GM21447 (cell line): ENCODE results near the gene PRKCE.

ENCODE experiments used
- ATAC-seq: cut with Tn5 transposase; IDR thresholded peaks from one replicate; pipeline ENCODE4 v1.9.1; 2021; ENCODE audit not compliant: unreplicated experiment

PRKCE gene

DNA sequence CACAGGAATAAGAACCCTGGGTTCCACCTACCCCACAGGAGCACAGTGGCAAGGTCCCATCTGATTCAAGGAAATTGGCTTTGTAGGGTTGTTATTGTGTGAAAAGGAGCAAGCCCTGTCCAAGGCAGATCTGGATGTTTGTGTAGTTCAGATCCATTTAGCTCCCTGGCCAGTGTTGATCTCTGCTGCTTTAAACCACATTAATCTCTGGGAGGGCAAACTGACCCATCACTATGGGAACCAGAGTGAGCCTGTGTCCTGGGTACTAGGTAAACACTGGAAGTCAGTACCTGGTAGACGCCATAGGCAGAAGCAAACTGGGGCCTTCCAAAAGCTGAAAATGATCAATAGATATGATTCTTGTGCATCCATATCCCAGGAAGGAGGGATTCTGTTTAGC, 374.2 kb downstream of the PRKCE start:
- no peak for ATAC-seq

DNA sequence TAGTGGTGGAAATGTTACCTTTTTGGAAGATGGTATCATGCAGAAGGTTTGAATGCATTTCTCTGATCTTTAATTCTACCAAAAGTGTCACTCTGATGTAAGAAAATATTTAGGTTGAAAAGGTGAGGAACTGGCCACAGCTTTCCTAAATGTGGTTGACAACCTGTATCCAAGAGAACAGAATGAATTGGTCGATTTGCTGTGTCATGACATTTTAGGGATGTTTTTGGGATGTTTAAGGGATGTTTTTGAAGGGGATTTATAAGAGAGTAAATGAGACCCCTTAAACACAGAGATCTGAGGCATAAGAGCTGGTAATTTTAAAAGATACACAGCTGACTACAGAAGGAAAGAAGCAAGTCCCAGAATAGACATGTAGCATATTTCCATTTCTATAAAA, 375.0 kb downstream of the PRKCE start:
- ATAC-seq, result no peak

GRCh38 chr2:46029332-46029811, 377.9 kb downstream of the PRKCE start:
- ATAC-seq, result no peak

DNA sequence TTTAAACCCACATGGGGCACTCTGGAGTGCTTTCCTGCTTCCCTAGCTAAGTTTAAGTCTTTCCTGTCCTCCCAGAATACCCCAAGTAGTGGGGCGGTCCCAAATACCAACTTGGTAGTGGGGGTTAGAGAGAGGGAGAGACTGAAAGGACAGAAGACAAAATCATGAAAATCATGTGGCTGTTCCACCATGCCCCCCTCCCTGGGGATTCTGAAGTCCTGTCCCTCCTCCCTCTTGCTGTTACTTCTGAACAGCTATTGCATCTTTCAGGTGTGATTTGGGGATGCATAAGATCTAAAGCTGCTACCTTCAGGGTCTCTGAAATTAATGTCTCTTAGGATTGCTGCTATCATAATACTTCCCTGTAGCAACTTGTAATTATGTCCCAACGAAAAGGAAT, 378.9 kb downstream of the PRKCE start:
- no peak for ATAC-seq

DNA sequence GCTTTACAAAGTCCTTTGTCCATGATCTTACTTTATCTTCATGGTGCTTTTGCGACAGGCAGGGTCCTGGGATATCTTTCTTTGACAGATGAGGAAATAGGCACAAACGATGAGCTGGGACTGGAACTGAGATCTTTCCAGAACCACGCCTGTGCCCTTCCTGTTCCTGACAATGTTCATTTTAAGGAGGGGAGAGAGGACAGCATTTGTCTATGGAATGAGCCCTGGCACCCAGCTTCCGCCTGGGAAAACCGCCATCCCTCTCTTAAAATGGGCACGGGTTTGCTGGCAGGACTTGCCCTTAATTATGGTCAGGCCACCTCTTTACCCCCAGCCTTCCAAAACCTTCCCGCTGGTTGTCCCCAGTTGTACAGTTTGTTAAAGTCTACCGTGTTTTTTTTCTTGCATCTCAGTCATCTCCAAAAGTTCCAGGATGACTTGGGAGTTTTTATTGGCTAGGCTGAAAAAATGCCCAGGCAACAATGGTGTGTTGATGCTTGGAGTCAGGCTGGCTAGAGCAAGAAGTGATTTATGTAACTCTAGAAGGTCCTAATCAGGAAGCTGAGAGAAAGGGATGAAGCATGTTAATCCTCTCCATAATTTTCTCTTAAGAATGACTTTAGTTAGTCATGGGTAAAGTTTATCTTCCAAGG, 380.8 kb downstream of the PRKCE start:
- ATAC-seq, result no peak

DNA sequence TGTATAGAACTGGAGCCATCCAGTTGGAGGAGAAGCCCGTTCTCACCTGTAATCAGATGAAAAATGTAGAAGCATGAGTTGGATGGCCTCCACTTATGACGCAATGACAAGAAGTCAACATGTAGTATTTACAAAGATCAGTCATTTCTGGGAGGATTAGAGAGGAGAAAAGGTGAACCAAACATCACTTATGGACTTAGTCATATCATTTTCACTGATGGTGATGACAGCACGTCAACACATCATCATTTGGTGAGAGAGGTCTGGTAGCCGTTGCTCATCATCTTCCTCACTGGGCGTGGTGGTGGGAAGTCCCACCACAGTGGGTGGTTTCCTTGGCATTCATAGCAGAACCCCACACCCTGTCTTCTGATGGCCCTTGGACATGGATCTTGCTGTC, 381.5 kb downstream of the PRKCE start:
- ATAC-seq, result no peak

DNA sequence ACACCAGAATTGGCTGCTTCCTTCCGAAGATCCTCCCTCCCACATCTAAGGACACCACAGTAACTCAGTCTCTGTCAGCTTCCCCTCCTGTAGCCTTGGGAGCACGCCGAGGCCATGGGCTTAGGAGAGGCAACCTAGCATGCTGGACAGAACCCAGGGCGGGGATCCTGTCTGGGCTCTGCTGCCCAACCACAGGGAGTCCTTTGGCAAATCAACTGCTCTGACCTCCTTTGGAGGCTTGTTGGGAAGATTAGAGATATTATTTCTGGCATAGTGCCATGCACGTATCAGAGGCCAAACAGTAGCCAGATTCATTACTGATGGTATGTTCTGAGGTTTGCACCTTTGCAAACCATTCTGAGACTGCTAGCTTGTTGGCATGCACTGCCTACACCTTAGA, 383.1 kb downstream of the PRKCE start:
- no peak for ATAC-seq

- no peak for ATAC-seq
Observed at GRCh38 chr2:46036929-46037328, 385.5 kb downstream of the PRKCE start.

DNA sequence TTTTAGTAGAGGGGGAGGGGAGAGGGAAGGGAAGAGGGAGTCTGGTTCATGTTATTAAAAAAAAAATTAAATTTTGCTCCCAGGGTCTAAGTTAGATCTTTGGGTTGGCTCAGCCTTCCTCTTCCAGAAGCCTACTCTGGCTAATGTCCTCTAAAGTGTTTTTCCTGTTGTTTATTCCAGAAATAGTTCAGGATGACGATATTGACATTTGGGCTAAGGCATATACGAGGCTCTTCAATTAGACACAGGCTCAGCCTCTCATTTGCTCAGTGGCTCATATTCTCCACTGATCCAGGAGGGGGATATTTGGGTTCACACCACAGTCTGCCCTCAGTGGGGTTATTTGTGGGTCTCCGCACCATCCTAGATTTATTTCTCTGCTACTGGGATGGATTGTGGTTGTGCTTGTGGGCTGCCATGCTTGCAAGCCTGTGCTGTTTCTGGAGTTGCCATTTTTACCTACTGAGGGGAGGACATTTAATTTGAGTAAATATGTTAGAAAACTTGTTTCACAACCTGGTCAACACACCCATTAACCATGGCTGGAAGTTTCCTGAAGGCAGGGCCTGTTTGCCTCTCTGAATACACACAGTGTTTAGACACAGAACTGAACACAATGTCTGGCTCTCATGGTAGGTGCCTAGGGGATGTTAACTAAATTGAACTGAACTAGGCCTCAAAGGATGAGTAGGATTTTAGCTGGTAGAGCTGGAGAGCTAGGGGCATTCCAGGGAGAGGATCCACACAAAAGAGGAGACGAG, 388.2 kb downstream of the PRKCE start:
- no peak for ATAC-seq

DNA sequence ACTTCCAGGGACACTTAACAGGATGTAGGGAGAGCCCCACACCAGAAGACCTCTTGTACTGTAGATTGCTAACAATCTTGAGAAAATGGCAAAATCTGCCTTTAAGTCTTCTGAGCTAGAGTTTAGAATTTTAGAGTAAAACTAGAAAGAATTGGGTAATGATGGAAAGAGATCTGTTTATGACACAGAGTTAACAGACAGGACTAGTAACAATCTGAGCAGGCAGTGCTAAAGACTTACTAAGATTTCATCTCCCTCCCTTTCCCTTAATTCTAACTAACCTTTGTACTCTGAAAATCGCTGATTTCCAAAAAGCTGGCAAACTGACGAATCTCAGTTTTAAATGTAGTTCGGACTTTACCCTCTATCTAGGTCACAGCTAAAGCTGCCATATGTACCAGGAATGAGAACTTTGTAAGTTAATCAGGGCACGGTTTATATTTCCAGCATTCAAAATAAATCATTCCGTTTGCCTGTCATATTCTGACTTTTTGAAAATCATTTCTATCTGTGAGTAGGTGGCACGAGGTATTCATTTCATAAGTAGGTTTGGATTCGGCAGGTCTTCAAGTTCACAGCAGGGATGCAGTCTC, 389.2 kb downstream of the PRKCE start:
- no peak for ATAC-seq

- no peak for ATAC-seq
Observed at GRCh38 chr2:46041434-46041833, 390.0 kb downstream of the PRKCE start.

DNA sequence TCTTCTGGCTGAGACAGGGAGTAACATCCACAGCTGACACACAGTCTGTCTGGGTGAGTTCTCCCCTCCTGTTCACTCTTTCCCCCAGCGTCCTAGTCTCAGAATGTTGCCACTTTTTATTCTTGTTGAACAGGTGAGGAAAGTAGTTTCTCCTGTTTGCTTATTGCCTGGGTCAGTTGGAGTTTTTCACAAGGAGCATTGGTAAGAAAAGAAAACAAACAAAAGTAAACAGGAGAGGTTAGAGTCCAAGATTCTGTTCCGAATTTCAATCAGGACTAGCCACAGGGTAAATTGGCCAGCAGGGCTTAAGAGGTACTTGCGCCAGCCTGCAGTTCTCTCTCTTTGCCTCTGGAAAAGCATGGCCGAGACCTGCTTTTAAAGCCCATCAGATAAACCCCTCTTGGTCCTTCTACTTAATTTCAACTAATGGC, 390.7 kb downstream of the PRKCE start:
- no peak for ATAC-seq

DNA sequence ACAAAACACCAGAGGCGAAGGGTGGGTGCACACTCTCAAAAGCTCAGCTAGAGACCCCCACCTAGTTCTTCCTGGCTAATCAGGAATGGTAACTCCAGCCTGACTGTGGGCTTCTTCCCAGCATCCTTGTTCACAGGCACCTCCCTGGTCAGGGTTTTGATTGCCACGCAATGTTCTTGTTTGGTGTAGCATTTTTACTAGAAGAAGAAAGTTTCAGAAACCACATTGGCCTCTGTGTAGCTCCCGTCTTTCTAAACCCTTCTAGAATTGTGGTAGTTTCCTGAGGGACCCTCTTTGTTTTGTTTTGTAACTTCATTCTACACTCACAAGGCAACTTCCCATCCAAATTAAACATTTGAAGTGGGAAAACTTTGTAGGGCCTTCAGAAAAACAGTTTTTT, 391.2 kb downstream of the PRKCE start:
- no peak for ATAC-seq

DNA sequence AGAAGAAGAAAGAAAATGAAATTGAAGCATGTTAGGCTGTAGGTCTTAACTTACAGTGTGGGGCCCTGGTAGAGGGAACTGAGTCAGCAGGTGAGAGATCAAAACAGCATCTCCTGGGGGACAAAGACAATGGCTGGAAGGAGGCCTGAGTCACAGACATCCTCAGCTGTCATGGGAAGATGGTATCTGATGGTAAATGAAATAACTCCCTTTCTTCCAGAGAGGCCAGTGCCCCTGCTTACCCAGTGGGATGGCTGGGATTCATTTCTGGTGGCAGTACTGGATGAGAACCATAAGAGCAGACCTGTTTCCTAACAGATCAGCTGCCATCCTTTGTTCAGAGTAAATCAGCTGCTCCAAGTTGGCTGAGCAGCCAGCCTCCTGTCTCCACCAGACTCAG, 394.4 kb downstream of the PRKCE start:
- no peak for ATAC-seq

GRCh38 chr2:46047290-46047689, 395.8 kb downstream of the PRKCE start:
- ATAC-seq, result no peak

DNA sequence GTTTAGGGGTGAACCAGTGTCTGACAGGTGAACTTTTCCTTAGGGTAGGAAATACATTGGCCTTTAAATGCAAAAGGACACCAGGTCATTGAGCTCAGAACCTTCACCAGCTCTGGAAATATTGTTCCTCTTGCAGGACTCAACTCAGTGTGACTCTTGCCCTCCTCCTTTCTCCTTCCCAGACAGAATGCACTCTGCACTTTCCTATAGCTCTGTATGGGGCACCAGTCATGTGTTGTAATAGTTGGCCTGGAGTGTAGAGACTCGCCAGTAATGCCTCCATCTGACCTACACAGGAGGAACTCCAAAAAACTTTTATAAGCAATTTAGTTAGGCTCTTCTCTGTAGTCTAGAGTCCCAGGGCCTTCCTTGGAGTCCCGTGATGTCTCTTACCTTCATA, 397.2 kb downstream of the PRKCE start:
- ATAC-seq, result no peak

- no peak for ATAC-seq
Observed at GRCh38 chr2:46050027-46050426, 398.6 kb downstream of the PRKCE start.

DNA sequence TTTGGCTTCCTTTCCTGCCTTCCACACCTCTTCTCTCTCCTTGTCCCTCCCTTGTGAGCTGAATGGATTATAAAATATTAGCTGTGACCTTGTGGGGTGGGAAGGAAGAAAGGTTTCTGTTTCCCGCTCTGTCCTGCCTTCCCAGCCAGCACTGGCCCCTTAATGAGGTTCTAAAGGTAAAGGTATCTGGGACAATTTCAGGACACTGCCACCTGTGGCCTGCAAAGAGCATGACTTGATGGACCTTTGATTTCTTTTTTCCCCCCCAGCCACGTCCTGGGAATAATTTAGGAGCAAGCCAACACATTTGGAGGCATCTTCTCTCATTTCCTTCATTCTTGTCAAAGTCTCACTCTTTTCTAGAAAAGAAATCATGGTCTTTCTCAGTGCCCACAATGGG, 399.0 kb downstream of the PRKCE start:
- no peak for ATAC-seq

DNA sequence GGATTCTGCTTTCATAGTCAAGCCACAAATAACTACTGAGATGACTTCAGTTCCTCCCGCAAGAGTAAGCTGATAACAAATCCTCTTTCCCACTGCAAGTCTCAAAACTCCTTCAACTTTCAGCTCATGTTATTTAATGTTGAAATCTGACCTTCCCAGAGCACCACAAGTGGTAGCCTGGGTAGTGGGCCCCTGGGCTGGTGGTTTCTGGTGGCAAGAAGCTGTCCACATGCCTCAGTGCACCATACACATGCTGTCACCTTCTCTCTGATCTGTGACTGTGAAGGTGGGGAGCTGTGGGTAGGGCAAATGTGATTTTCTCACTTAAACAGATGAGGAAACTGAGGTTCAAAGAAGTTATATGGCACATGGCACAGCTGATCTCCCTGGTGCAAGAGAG, 399.6 kb downstream of the PRKCE start:
- no peak for ATAC-seq

GRCh38 chr2:46053564-46053963, 402.1 kb downstream of the PRKCE start:
- no peak for ATAC-seq

DNA sequence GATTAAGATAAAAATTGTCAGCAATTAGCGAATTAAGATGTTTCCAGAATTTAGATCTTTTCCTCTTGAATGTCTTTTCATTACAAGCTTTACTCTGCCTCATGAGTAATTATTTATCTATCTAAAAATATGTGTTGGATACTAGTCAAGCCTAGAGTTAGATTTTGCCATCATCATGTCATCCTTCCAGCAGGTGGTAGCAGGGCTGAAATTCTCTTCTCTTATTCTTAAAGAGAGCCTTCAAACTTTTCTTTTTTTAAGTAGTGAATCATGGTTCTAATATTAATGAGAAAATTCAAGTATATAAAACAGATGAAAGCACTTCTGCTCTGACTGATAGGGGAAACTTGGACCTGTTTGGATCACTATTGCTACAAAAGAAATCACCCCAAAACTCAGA, 405.1 kb downstream of the PRKCE start:
- no peak for ATAC-seq

DNA sequence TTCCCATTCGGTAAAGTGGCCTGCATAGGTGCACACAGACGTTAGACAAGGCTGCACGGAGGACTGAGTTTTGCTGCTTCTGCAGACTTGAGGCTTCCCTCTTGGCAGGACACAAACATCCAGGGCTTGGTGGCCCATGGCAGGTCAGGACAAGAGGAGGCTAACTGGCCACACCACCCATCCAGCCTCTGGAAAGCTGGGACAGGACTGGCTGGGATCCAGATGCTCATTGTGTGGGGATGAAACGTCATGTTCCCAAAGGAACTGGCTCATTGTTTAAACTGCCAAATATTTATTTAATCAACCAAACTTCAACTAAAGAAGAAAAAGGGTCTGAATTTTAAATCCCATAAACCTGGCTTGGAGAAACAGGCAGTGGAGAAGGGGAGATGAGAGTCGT, 406.7 kb downstream of the PRKCE start:
- ATAC-seq, result no peak
